GM18907 (cell line): Measurements from ENCODE around the gene PHYHD1.
A peak's percentile ranks its signal among the peaks of the same experiment; 100 is the strongest.

Experiments
- ATAC-seq: cut with Tn5 transposase; IDR thresholded peaks from one replicate; pipeline ENCODE4 v1.9.1; 2021; ENCODE audit warnings: mild to moderate bottlenecking, moderate library complexity; ENCODE audit not compliant: unreplicated experiment

PHYHD1 gene

DNA sequence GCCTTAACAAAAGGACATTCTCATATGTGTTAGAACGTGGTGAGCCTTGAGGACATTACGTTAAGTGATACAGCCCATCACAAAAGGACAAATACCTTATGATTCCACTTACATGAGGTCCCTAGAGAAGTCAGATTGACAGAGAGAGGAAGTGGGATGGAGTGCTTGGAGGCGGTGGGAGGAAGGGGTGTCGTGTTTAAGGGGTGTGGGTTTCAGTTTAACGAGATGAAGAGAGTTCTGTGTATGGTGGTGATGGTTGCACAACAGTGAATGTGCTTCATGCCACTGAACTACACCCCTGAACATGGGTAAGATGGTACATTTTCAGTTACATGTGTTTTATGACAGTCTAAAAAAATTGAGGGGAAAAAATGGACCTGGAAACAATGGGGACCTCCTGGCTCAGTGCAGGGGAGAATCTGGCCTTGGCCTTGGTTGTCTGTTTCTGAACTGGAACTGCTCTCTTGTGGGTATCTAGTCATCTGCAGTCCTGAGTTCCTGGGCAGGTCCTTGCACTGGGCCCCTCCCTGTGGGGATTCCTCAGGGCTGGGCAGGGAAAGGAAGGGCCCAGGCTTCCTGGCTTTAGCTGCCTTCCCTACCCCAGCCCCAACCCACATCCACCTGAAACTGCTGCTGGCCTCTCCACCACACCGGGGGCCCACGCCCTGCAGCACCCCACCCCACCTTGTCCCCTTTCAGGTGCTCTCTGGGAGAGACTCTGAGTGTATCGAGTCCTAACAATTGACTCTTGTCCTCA is 21.0 kb upstream of the PHYHD1 start:
- no peak for ATAC-seq

DNA sequence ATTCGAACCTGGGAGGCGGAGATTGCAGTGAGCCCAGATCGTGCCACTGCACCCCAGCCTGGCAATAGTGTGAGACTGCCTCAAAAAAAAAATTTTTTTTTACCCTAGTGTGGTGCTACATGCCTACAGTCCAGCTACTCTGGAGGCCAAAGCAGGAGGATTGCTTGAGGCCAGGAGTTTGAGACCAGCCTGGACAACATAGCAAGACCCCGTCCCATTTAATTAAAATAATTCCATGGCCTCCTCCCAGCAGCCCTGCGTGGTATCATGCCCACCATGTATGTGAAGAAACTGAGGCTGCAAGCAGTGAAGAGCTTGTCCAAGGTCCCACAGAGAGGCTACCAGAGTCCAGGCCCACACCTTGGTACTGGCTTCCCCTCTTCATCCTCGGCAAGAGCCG is 19.4 kb upstream of the PHYHD1 start:
- no peak for ATAC-seq

DNA sequence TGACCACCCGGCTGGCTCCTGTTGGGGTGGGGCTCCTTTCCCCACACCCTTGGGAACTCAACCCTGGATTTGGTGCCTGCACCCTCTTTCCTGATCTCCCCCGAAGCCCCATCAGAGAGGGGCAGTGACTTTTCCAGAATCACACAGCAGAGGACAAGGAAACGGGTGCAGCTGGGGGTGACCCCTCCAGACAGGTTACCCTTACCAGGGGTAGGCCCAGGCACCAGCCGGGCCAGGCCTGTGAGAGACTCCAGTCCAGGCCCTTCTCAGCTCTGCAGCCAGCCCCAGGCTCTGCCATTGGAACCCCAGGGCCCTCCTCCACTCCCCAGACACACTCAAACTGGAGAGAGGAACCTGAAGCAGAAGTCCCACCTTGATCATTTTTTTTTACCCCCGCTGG is 19.0 kb upstream of the PHYHD1 start:
- peak; percentile 15 for ATAC-seq

DNA sequence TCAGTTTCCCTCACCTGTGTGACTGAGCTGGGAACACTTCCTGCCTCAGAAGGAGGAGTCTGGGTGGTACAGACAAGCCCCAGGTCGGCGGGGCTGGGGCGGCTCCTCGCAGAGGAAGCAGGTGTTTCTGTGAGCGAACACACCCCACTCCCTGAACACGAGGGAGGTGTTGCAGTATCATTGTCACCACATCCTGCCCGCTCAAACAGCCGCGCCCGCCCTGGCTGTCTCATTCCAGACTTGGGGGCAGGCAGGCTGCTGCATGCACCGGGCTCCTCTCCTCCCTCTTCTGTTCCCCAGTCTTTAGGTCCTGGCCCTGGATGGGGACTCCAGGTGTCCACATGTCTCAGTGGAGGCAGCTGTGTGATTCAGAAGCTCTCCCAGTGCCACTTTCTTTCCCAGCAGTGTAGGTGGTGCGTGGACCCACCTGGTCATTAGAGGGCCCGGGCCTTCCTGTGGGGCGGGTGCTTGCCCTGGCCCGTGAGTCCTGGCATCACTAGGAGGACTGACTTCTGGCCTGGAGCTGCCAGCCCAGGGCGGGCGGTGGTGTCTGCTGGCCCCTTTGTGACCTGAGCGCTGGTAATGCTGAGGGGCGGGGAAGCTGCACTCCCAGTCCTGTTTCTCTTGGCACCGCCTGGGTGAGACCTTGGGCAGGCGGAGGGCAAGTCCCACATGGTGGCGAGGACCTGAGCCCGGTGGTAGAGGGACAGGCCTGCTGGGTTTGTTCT is 18.3 kb upstream of the PHYHD1 start:
- ATAC-seq = peak; percentile 74

DNA sequence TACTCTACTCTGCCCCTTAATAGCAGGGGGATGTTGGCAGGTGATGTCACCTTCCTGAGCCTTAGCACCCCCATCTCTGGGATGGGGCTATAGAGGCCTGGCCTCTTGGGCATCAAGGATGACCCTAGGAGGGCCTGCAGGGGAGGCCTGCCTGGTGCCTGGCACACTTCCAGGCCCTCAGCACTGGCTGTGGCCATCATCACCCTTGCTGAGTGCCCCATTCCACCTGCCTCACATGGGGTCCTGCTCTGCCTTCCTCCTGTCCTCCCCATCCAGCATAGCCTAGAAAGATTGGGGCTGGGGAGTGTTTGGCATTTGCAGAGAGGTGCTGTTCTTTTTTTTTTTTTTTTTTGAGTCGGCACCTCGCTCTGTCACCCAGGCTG is 17.7 kb upstream of the PHYHD1 start:
- no peak for ATAC-seq

DNA sequence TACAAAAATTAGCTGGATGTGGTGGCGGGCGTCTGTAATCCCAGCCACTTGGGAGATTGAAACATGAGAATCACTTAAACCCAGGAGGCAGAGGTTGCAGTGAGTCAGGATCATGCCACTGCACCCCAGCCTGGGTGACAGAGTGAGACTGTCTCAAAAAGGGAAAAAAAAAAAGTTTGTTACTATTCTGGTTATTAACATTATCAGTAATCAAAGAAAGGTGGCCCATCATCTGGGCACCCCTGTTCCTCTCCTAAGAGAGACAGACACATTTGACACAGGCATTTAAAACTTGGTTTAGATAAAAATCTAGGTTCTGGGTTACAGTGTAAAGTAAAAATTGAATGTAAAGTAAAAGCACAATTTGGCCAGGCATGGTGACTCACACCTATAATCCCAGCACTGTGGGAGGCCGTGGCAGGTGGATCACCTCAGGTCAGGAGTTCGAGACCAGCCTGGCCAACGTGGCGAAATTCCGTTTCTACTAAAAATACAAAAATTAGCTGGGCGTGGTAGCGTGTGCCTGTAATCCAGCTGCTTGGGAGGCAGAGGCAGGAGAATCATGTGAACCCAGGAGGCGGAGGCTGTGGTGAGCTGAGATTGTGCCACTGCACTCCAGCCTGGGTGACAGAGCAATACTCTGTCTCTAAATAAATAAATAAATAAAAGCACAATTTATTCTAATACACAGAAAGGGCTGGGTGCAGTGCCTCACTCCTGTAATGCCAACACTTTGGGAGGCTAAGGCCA is 16.7 kb upstream of the PHYHD1 start:
- ATAC-seq = no peak

DNA sequence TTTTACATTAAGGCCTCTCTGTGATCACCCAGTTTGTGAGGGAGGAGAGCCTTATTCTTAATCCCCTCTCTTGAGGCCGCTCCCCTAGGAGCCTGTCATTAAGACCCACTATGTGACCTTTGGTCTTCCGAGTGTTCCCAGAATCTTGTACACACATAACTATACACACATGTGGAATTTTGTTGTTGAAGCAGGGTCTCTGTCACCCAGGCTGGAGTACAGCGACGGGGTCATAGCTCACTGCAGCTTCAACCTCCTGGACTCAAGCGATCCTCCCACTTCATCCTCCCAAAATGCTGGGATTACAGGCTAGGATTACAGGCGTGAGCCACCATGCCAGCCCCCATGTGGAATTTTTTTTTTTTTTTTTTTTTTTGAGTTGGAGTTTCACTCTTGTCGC is 14.8 kb upstream of the PHYHD1 start:
- no peak for ATAC-seq

DNA sequence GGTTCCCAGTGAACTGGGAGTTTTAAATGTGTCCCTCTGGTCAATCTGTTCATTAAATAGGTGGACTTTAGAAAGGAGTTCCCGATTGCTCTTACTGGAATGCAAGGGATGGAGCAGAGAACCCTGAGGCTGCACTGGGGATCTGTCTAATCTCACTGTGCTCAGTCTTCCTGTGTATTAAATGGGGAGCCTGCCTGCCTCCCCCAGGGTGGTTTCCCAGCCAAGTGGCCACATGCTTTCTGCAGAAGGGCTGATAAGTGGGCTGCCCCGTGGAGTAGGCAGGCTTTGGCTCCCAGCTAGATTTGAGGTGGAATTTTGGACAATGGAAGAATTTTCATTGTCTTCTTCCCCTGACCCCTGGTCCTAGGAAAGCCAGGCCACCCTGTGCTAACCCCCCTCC is 14.0 kb upstream of the PHYHD1 start:
- ATAC-seq = no peak

DNA sequence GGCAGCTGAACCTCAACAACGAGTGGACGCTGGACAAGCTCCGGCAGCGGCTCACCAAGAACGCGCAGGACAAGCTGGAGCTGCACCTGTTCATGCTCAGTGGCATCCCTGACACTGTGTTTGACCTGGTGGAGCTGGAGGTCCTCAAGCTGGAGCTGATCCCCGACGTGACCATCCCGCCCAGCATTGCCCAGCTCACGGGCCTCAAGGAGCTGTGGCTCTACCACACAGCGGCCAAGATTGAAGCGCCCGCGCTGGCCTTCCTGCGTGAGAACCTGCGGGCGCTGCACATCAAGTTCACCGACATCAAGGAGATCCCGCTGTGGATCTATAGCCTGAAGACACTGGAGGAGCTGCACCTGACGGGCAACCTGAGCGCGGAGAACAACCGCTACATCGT is 12.4 kb upstream of the PHYHD1 start:
- ATAC-seq = no peak

DNA sequence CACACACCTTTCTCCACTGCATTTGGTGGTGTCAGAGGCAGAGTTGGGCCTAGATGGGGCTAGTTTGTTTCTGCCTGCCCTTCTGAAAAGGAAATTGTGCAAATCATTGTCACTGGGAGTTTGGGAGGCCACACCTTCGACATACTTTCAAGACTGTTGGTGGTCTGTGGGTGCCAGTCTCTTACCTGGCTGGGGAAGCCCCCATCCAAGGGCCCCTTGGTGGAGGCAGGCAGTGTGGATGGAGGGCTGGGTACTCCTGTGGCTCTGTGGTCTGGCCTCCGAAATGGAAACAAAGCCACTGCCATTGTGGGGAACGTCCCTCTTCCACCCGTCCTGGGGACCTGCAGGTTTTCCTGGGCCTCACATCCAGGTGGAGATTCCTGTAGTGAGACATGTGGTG is 10.9 kb upstream of the PHYHD1 start:
- ATAC-seq = no peak

DNA sequence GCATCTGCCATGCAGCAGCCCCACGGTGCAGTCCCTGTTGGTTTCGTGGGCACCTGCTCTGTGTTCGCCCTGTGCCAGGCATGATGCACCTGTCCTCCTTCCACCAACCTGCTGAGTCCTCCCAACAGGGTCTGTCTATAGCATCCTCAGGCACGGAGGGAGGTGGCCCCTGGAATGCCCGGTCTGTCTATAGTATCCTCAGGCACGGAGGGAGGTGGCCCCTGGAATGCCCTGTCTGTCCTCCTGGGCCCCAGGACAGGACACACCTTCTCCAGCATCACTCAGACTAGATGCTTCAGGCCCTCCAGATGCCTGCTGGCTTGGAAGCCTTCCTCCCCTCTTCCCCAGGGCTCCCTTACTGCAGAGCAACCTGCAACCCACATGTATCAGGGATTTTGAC is 9.9 kb upstream of the PHYHD1 start:
- ATAC-seq = no peak

DNA sequence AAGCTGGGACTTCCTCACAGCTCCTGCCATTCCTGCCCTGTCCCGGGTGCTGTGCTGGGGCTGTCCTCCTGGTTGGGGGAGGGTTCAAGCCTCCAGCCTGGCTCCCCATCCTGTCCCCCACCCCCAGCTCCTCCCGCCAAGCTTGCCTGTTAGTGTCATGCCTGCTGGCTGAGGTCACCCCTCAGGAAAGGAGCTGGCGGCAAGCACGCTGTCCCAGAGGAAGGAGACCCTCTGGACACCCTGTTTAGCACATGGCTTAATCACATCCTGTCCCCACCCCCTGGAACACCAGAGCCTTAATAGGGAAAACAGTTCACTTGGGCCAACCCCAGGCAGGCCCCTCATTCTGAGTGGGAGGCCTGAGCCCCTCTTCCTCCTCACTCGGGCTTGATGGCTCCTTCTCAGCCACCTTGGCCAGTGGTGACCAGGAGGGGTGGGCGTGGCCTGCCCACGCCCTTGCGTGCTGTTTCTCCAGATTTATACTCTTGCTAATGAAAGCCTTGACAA is 9.2 kb upstream of the PHYHD1 start:
- ATAC-seq = no peak

DNA sequence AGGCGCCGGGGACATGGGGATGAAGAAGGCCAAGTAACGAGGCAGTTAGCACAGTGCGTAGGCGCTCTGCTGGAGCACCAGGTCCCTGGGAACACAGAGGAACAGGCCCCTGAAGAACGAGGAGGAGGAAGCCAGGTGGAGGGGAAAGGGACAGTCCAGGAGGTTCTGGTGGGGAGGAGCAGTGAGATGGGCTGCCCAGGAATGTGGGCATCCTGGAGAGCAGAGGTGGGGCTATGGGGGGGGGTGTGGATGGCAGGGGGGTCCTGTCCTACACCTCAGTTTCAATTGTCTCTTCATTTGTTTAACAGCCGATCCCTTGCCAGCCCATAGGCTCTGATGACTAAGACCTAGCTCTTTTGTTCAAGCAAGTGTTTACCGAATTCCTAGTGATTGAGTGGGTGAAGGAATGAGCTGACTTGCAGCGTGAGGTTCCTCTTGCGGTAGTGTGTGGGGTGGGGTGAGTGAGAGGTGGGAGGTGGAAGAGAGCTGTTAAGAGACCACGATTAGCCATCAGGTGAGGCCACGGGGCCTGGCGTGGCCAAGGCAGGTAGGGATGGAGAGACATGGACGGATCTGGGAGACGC is 8.4 kb upstream of the PHYHD1 start:
- ATAC-seq = no peak

DNA sequence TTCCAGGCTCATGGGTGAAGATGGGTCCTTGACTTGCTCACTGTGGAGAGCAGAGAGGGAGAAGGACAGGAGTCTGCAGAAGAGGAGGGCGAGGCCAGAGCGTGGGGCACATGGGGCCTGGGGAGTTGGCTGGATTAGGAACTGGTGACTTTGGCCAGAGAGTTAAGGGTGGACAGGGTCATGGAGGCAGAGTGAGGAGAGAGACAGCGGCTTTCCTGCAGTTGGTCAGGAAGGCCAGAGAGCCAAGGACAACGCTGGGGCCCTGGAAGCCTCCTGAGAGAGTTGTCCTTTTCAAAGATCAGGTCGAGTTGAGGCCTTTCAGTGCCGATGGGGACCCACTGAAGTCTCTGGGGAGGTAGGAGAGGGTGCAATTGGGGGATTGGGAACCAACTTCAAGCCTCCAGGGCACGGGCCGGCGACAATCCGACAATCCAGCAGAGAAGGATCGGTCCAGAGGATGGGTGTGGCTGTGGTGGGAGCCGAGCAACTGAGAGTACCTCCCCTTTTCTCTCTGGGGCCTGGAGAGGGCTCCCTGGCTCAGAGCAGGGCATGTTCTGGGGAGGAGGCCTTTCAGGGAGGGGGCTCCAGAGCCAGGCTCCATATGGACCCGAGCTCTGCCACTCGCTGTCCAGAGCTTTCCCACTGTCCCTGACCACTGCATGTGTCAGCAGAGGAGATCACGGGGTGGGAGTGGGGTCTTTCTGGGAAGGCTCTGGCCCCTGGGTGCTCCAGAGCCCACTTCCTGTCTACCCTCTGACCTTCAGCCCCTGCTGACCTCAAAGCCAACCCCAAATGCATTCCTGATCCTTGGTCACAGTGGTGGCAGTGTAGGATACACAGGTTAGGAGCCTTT is 7.5 kb upstream of the PHYHD1 start:
- ATAC-seq = no peak

DNA sequence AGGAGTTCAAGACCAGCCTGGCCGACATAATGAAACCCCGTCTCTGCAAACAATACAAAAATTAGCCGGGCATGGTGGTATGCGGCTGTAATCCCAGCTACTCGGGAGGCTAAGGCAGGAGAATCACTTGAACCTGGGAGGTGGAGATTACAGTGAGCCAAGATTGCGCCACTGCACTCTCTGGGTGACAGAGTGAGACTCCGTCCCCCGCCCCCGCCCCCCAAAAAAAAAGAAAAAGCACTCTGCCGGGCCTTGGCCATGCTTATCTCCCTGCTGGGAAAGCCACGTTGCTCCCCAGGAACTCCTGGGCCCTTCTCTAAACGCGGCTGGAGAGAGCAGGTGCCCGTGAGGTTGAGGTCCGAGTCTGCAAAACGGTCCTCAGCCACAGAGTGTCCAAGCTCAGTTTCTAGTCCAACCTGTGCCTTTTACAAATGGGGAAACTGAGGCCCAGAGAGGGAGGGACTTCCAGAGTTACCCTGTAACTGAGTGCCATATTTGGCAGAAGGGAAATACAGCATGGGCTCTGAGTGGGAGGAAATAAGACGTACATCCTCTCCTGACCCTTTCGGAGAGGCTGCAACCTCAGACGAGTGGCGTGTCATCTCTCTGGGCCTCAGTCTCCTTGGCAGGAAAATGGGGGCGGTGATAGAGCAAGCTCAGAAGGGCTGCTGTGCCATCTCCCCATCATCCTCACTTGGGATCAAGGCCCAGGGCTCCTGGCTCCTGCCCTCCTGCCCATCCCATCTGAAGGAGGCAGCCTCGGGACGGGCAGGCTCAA is 6.6 kb upstream of the PHYHD1 start:
- no peak for ATAC-seq

DNA sequence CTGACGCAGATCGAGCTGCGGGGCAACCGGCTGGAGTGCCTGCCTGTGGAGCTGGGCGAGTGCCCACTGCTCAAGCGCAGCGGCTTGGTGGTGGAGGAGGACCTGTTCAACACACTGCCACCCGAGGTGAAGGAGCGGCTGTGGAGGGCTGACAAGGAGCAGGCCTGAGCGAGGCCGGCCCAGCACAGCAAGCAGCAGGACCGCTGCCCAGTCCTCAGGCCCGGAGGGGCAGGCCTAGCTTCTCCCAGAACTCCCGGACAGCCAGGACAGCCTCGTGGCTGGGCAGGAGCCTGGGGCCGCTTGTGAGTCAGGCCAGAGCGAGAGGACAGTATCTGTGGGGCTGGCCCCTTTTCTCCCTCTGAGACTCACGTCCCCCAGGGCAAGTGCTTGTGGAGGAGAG is 4.6 kb upstream of the PHYHD1 start:
- ATAC-seq = no peak

DNA sequence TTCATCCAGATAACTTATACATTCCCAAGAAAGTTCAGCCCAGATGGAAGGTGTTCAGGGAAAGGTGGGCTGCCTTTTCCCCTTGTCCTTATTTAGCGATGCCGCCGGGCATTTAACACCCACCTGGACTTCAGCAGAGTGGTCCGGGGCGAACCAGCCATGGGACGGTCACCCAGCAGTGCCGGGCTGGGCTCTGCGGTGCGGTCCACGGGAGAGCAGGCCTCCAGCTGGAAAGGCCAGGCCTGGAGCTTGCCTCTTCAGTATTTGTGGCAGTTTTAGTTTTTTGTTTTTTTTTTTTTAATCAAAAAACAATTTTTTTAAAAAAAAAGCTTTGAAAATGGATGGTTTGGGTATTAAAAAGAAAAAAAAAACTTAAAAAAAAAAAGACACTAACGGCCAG is 4.0 kb upstream of the PHYHD1 start:
- ATAC-seq = no peak

DNA sequence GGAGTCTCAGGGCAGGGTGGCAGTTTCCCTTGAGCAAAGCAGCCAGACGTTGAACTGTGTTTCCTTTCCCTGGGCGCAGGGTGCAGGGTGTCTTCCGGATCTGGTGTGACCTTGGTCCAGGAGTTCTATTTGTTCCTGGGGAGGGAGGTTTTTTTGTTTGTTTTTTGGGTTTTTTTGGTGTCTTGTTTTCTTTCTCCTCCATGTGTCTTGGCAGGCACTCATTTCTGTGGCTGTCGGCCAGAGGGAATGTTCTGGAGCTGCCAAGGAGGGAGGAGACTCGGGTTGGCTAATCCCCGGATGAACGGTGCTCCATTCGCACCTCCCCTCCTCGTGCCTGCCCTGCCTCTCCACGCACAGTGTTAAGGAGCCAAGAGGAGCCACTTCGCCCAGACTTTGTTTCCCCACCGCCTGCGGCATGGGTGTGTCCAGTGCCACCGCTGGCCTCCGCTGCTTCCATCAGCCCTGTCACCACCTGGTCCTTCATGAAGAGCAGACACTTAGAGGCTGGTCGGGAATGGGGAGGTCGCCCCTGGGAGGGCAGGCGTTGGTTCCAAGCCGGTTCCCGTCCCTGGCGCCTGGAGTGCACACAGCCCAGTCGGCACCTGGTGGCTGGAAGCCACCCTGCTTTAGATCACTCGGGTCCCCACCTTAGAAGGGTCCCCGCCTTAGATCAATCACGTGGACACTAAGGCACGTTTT is 3.5 kb upstream of the PHYHD1 start:
- no peak for ATAC-seq

DNA sequence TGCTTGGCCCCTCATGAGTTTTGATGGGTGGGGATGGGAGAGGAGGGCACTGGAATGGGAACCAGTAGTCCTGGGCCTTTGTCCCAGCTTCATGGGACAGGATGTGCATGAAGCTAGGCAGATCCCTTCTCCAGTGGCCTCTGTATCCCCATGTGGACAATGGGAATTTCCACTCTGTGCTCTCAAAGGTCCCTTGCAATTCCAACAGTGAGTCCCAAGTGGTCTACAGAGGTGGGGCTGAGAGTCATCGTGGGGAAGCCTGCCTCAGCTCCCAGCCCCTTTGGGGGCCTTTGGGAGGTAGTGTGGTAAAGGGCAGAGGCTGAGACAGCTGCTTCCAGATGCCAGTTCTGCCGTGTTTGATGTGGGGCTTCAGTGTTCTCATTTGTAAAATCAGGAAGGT is 1.9 kb upstream of the PHYHD1 start:
- ATAC-seq = no peak
